Astrocyte (in vitro differentiated cells and primary cell): ENCODE data around the gene SPATA31C1. TPM values are rescaled to one million over a fixed set of nuclear protein-coding genes. Genes with fewer than 3 reads are reported as not detected.
"Not testable (repeated sequence)": the region's sequence is repeated elsewhere in the genome, so short reads cannot be mapped to it uniquely, and the experiment has no call there.

Experiments used
- DNase-seq: peaks from one replicate; pipeline ENCODE4 v3.0.0-alpha.2; 2010; ENCODE audit warnings: low read depth
- FAIRE-seq: peaks from 2 replicates; lab custom pipeline; 2011; peaks lifted over from hg19 to GRCh38; lab: Jason Lieb, UNC
- H2AFZ ChIP-seq: 2 replicates; pipeline ENCODE4 v1.6.0; 2012; ENCODE audit warnings: low read depth, low read length, inconsistent platforms
- H3K27ac ChIP-seq: 2 replicates; pipeline ENCODE4 v1.5.1; 2011; ENCODE audit warnings: low read depth, low read length, inconsistent platforms
- H3K27me3 ChIP-seq: 2 replicates; pipeline ENCODE4 v1.6.0; 2011; ENCODE audit warnings: low read length, inconsistent platforms; ENCODE audit not compliant: insufficient read depth
- H3K36me3 ChIP-seq: 2 replicates; pipeline ENCODE4 v1.5.1; 2011; ENCODE audit warnings: low read length, inconsistent platforms; ENCODE audit not compliant: insufficient read depth
- H3K4me1 ChIP-seq: 2 replicates; pipeline ENCODE4 v1.5.1; 2011; ENCODE audit warnings: low read length, inconsistent platforms; ENCODE audit not compliant: insufficient read depth
- H3K4me2 ChIP-seq: 2 replicates; pipeline ENCODE4 v1.6.0; 2012; ENCODE audit warnings: low read length, inconsistent platforms
- H3K4me3 ChIP-seq: 2 replicates; pipeline ENCODE4 v1.5.1; 2011; ENCODE audit warnings: low read depth, mild to moderate bottlenecking, low read length, inconsistent platforms; ENCODE audit not compliant: insufficient read depth
- H3K79me2 ChIP-seq: 2 replicates; pipeline ENCODE4 v1.6.0; 2012; ENCODE audit warnings: mild to moderate bottlenecking, low read length, inconsistent platforms; ENCODE audit not compliant: insufficient read depth
- H3K9ac ChIP-seq: 2 replicates; pipeline ENCODE4 v1.6.0; 2012; ENCODE audit warnings: mild to moderate bottlenecking, low read length, inconsistent platforms
- H3K9me3 ChIP-seq: 2 replicates; pipeline ENCODE4 v1.5.1; 2012; ENCODE audit warnings: low read depth, mild to moderate bottlenecking, low read length, inconsistent platforms; ENCODE audit not compliant: insufficient read depth
- H4K20me1 ChIP-seq: 2 replicates; pipeline ENCODE4 v1.6.0; 2012; ENCODE audit warnings: low read length, inconsistent platforms; ENCODE audit not compliant: insufficient read depth
- H3K27ac Mint-ChIP-seq: one replicate; pipeline ENCODE4 v1.8.0; 2021; ENCODE audit warnings: mild to moderate bottlenecking, mixed read lengths; ENCODE audit not compliant: unreplicated experiment
- H3K27me3 Mint-ChIP-seq: one replicate; pipeline ENCODE4 v1.8.0; 2021; ENCODE audit warnings: low read depth, mixed read lengths; ENCODE audit not compliant: unreplicated experiment
- H3K36me3 Mint-ChIP-seq: one replicate; pipeline ENCODE4 v1.8.0; 2021; ENCODE audit warnings: low read depth, mixed read lengths; ENCODE audit not compliant: unreplicated experiment
- H3K4me1 Mint-ChIP-seq: one replicate; pipeline ENCODE4 v1.8.0; 2021; ENCODE audit warnings: low read depth, mixed read lengths; ENCODE audit not compliant: unreplicated experiment
- H3K4me3 Mint-ChIP-seq: one replicate; pipeline ENCODE4 v1.8.0; 2021; ENCODE audit warnings: mild to moderate bottlenecking, moderate library complexity, mixed read lengths; ENCODE audit not compliant: unreplicated experiment
- H3K9me3 Mint-ChIP-seq: one replicate; pipeline ENCODE4 v1.8.0; 2021; ENCODE audit warnings: mild to moderate bottlenecking, mixed read lengths; ENCODE audit not compliant: unreplicated experiment
- EZH2 ChIP-seq: IDR thresholded peaks from 2 replicates; pipeline ENCODE4 v1.6.1; 2012; ENCODE audit warnings: mild to moderate bottlenecking, low read length, inconsistent platforms; ENCODE audit not compliant: insufficient read depth
- total RNA-seq: library from RNA; stranded (reverse); gene quantifications from 2 replicates; pipeline ENCODE4 v1.2.1, GENCODE V29; 2021
- TF ChIP-seq, protein P1 (sequence below): IDR thresholded peaks from 2 replicates; pipeline ENCODE4 v1.5.1; 2011; ENCODE audit warnings: low read depth, mild to moderate bottlenecking, inconsistent platforms, low read length, moderate library complexity; ENCODE audit not compliant: insufficient read depth

The SPATA31C1 gene
- total RNA-seq, 1 donor from 2014 or later = not detected

DNA sequence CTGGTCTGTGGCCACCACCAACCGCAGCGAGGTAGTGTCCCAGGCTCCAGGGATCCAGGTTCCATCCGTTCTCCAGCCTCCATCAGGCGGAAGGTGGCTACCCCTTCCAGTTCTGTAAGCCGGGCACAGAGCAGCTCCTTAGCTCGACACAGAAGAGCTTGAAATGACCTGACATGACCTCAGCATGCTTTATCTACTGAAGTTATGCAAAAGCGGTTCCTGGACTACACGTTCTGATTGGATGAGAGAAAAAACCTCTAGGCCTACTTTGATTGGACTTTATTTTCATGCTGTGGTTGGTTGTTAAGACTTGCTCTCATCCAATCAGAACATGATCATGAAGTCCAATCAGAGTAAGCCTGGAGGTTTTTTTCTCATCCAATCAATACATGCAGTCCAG is 21.3 kb downstream of the SPATA31C1 start:
- FAIRE-seq, H3K36me3 Mint-ChIP-seq, H3K4me3 Mint-ChIP-seq: not testable (repeated sequence)

DNA sequence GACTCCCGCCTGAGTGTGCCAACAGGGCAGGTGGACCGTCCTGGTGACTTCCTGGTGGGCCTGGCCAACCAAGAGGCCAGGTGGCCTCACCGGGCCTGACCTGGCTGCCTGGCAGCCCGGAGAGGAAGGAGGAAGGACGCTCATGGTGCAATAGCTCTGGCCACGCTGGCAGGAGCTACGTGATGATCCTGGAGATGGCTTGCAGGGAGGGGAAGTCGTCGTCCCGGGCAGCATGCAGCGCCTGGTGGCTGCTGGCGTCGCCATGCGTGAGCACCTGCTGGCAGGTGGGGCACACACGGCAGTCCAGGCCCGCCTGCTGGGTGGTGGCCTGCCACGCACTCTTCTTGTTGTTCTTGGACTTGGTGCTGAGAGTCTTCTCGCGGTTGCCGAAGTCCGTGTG is 26.3 kb downstream of the SPATA31C1 start:
- no peaks in the 10 kb centered on the region for H3K27me3 ChIP-seq
- no peaks in the 10 kb centered on the region for H3K4me1 ChIP-seq
- H3K36me3 Mint-ChIP-seq = no peaks in the 10 kb centered on the region
- H3K4me3 Mint-ChIP-seq = no peak overlapping the region
- H3K4me3 ChIP-seq = no peak overlapping the region
- no peaks in the 10 kb centered on the region for H3K4me1 Mint-ChIP-seq
- no peak overlapping the region for H3K27ac ChIP-seq
- no peaks in the 10 kb centered on the region for H3K79me2 ChIP-seq
- H3K9me3 ChIP-seq = no peaks in the 10 kb centered on the region
- H3K36me3 ChIP-seq = no peaks in the 10 kb centered on the region
- H3K4me2 ChIP-seq = peak overlapping the region; percentile 42
- FAIRE-seq (no peak), DNase-seq (no peak)
- TF ChIP-seq EZH2 = no peak
- TF ChIP-seq, protein P1, sequence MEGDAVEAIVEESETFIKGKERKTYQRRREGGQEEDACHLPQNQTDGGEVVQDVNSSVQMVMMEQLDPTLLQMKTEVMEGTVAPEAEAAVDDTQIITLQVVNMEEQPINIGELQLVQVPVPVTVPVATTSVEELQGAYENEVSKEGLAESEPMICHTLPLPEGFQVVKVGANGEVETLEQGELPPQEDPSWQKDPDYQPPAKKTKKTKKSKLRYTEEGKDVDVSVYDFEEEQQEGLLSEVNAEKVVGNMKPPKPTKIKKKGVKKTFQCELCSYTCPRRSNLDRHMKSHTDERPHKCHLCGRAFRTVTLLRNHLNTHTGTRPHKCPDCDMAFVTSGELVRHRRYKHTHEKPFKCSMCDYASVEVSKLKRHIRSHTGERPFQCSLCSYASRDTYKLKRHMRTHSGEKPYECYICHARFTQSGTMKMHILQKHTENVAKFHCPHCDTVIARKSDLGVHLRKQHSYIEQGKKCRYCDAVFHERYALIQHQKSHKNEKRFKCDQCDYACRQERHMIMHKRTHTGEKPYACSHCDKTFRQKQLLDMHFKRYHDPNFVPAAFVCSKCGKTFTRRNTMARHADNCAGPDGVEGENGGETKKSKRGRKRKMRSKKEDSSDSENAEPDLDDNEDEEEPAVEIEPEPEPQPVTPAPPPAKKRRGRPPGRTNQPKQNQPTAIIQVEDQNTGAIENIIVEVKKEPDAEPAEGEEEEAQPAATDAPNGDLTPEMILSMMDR = no peak
- no peak overlapping the region for H3K9ac ChIP-seq
- peak overlapping the region; percentile 71 for H2AFZ ChIP-seq
- H3K27ac Mint-ChIP-seq = no peak overlapping the region
- H4K20me1 ChIP-seq = no peaks in the 10 kb centered on the region
- no peaks in the 10 kb centered on the region for H3K9me3 Mint-ChIP-seq
- H3K27me3 Mint-ChIP-seq = peaks cover 4% of the 10 kb centered on the region

More for the DNA sequence above, 21.3 kb downstream of the SPATA31C1 start:
- H3K9me3 ChIP-seq, H3K9me3 Mint-ChIP-seq, H3K4me2 ChIP-seq, H3K4me1 ChIP-seq, H3K79me2 ChIP-seq, H3K27me3 ChIP-seq, H4K20me1 ChIP-seq, H2AFZ ChIP-seq, H3K36me3 ChIP-seq, H3K27ac ChIP-seq, H3K4me1 Mint-ChIP-seq, H3K9ac ChIP-seq, H3K27ac Mint-ChIP-seq, DNase-seq, H3K27me3 Mint-ChIP-seq, H3K4me3 ChIP-seq: not testable (repeated sequence)

DNA sequence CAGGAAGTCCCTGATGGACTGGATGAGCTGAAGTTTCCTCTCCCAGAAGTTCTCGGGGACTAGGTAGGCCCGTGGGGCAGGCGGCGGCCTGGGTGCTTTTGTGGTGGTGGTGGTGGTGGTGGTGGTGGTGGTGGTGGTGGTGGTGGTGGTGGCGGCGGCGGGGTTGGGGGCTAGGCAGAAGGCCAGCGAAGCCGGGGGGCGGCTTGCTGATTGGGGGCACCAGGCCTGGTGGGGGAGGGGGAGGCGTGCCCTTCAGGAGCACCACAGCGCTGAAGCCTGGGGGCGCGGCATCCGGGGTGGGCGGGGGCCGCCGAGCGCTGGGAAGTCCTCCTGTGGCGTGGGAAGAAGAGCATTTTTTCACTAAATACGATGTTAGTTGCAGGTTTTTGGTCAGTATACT is 26.9 kb downstream of the SPATA31C1 start:
- Mint-ChIP-seq H3K4me1 (no peaks in the 10 kb centered on the region), H3K4me3 (no peak overlapping the region), H3K27ac (no peak overlapping the region), H3K9me3 (no peaks in the 10 kb centered on the region), H3K36me3 (no peaks in the 10 kb centered on the region), H3K27me3 (peaks cover 4% of the 10 kb centered on the region)
- peak overlapping the region; percentile 71 for H2AFZ ChIP-seq
- H3K79me2 ChIP-seq = no peaks in the 10 kb centered on the region
- H3K4me3 ChIP-seq = no peak overlapping the region
- no peaks in the 10 kb centered on the region for H3K27me3 ChIP-seq
- H3K27ac ChIP-seq = no peak overlapping the region
- no peak for DNase-seq
- no peaks in the 10 kb centered on the region for H3K36me3 ChIP-seq
- FAIRE-seq = no peak
- H3K9ac ChIP-seq = no peak overlapping the region
- peak overlapping the region; percentile 69 for H3K4me2 ChIP-seq
- no peaks in the 10 kb centered on the region for H3K9me3 ChIP-seq
- no peaks in the 10 kb centered on the region for H3K4me1 ChIP-seq
- H4K20me1 ChIP-seq = no peaks in the 10 kb centered on the region
- TF ChIP-seq, protein P1 = no peak
- TF ChIP-seq EZH2 = no peak
